ENCODE data around the gene ITGB4.
"Not testable (repeated sequence)": the region's sequence is repeated elsewhere in the genome, so short reads cannot be mapped to it uniquely, and the experiment has no call there.

The ITGB4 gene

GRCh38 chr17:75773808-75774470 lies 52.7 kb downstream of the ITGB4 start:
- DNase-seq: no peak

- no peak for DNase-seq
Observed at GRCh38 chr17:75774471-75774990, 53.3 kb downstream of the ITGB4 start.

GRCh38 chr17:75774991-75775668 lies 53.9 kb downstream of the ITGB4 start:
- no peak for DNase-seq

GRCh38 chr17:75776386-75777295 lies 55.4 kb downstream of the ITGB4 start:
- no peak for DNase-seq

- DNase-seq: no peak
Observed at GRCh38 chr17:75777296-75777922, 56.1 kb downstream of the ITGB4 start.

- not testable (repeated sequence) for DNase-seq
Observed at GRCh38 chr17:75778066-75778860, 57.0 kb downstream of the ITGB4 start.

GRCh38 chr17:75778861-75779249 lies 57.6 kb downstream of the ITGB4 start:
- DNase-seq: peak; percentile 55 to 66

GRCh38 chr17:75779250-75779986 lies 58.2 kb downstream of the ITGB4 start:
- DNase-seq: peak; percentile 99 to 100

GRCh38 chr17:75779987-75780889 lies 59.0 kb downstream of the ITGB4 start:
- no peak for DNase-seq

GRCh38 chr17:75783069-75783783 lies 62.0 kb downstream of the ITGB4 start:
- DNase-seq: no peak

GRCh38 chr17:75783803-75784472 lies 62.7 kb downstream of the ITGB4 start:
- DNase-seq: peak in 1 of 2 experiments; percentile 70

GRCh38 chr17:75784473-75785015 lies 63.3 kb downstream of the ITGB4 start, which contains the start of gene UNK:
Gene UNK, plus strand, starts transcription at chr17:75784806. Its CDS starts 75 bp downstream, at chr17:75784881.
- DNase-seq: peak; percentile 99

- peak; percentile 86 to 92 for DNase-seq
Observed at GRCh38 chr17:75785016-75785890, 64.0 kb downstream of the ITGB4 start.

GRCh38 chr17:75791254-75791653 lies 70.0 kb downstream of the ITGB4 start:
- no peak for DNase-seq

- DNase-seq: no peak
Observed at GRCh38 chr17:75793460-75793859, 72.2 kb downstream of the ITGB4 start.

- DNase-seq: no peak
Observed at GRCh38 chr17:75795820-75796607, 74.8 kb downstream of the ITGB4 start.

Measured in NCI-H1930 (cell line).